ENCODE results near the gene OSCAR.

OSCAR gene, protein sequence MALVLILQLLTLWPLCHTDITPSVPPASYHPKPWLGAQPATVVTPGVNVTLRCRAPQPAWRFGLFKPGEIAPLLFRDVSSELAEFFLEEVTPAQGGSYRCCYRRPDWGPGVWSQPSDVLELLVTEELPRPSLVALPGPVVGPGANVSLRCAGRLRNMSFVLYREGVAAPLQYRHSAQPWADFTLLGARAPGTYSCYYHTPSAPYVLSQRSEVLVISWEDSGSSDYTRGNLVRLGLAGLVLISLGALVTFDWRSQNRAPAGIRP

GRCh38 chr19:54100561-54100960, at the start of gene OSCAR:
OSCAR (minus strand) TSS chr19:54100803; CDS start chr19:54100792, 11 bp downstream.
- no peak for DNase-seq

GRCh38 chr19:54149021-54149812, 48.6 kb upstream of the OSCAR start:
- DNase-seq: no peak

DNA sequence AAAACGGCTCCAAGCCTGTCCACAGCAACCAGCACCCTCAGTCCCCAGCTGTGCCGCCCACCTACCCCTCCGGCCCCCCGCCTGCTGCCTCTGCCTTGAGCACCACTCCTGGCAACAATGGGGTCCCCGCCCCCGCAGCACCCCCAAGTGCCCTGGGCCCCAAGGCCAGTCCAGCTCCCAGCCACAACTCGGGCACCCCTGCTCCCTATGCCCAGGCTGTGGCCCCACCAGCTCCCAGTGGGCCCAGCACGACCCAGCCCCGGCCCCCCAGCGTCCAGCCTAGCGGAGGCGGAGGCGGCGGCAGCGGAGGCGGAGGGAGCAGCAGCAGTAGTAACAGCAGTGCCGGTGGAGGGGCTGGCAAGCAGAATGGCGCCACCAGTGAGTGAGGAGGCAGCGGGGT, 47.6 kb upstream of the OSCAR start:
- no peak for DNase-seq

DNA sequence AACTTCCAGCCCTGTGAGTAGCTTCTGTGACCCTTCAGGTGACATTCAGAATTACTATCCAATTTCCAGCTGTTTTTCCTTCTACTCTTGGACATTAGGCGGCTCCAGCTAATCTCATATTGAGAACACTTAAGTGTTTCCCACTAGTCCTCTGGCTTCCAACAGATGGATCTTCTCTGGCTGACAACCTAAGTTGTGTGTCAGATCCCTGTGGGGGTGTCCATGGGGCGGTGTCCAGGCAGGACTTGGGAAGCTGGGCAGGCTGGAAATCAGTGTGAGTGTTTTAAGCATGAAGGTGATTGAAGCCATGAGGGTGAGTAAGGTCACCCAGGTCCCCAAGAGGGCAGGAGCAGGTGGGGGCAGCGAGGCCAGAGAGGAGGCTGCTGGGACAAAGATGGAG, 47.1 kb upstream of the OSCAR start:
- DNase-seq: no peak

- DNase-seq: no peak
Observed at GRCh38 chr19:54145541-54146158, 45.0 kb upstream of the OSCAR start.

DNA sequence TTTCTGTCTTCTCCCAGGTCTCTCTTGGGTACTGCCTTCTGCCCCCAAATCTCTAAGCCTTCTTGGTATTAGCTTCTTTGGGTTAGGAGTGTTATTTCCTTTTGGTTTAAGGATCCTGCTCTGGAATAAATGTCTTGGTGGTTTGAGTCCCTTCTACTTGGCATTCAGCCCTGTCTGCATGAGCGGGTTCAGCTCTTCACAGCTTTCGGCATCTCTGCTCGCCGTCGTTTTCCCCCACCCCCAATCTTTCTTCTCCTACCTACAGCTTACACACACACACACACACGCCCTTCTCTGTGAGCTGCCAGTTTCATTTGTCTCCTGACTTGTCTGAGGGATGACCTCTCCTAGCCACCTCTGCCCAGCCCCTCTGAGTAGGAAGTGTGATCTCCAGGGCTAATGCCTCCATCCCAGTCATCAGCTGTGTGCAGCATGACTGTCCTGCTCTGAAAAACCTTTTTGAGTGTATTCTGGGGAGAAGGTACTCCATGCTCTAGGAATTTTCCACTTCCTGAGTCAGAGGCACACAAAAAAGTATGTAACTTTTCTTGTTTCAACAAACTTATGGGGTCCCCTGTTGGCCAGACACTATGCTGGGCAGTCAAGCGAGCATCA, 41.7 kb upstream of the OSCAR start:
- DNase-seq: no peak

DNA sequence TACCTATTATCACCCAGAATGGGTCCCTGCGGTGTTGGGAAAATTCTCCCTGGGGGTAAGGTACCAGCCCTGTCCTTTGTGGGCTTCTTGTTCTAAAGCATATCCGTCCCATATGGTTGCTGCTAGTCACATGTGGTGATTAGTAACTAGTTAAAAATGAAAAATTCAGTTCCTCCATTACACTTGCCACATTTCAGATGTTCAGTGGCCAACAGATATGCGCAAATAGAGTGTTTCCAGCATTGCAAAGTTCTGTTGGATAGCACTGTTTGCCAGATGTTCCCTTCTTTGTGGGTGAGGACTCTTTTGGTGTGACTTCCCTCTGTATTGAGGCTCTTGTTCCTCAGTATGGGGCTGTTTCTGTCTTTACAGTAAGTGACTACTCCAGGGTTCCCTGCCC, 40.8 kb upstream of the OSCAR start:
- DNase-seq: no peak

- no peak for DNase-seq
Observed at GRCh38 chr19:54138489-54139256, 38.1 kb upstream of the OSCAR start.

GRCh38 chr19:54137699-54138488, 37.3 kb upstream of the OSCAR start, which contains the start of gene CNOT3:
CNOT3 (plus strand) TSS chr19:54137762; CDS start chr19:54142979, 5,217 bp downstream.
- no peak for DNase-seq

DNA sequence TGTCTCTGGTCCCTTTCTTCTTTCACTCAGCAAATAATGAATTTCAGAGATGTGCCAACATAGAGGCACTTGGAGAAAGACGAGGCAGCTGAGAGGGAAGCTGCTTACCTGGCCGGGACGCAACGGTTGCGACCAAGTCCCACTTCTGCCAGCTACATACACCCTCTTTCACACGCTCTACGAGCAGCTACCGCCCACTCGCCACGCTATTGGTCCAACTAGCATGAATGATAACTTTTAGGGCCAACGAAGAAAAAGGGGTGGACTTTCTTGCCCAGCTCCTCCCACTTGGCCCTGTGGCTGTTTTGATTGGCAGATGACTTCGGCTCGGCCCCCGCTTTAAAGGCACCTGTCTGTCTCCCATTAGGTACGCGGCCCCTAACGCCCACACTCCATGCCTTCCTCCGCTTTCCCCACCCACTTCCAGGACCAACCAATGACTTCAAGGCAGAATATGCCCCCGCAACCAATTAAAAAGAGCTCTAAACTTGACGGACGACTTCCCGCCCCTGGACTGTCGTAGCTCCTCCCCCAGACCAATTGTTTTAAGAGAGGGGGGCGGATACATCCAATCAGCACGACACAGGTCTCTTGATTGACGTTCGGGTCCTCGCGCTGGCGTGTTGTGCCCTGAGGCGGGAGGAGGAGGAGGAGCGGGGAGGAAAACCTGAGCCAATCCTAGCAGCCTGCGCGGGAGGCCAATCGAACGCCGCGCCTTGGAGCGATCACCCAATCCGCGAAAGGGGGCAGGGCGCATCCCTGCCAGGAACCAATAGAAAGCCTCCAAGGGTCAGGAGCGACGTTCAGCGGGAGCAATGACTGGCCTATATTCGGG, 36.5 kb upstream of the OSCAR start:
- DNase-seq: peak; percentile 100

DNA sequence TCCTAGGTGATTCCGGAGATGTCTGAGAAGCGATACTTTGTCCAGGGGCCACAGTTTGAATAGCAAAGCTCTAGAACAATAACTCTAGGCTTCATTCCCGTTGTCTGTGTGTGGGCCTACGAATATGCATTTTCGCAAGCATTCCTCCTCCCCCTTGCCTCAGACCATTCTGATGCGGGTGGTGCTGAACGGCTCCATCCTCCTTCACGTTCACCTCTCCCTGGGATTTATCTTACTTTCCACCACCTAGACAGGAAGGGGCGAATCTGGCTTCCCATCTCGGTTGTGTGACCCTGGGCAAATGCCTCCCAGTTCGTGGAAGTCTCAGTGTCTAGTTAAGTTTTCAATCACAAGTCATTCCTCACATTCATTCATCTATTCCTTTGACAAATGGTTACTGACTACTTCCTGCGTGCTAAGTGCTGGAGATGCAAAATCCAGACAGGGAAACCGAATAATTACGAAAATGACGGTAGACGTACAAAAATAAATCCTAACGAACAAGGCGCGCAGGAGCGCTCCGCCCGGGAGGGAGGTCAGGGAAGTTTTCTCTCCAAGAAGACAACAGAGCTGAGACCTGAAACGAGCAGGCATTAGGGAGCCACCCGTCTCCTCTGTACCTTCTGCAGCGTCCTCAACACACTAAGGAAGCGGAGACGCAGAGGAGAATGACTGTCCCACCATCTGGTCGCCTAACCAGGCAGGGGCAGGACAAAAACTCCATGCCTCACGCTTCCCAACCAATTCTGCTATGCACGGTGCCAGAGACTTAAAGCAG, 35.7 kb upstream of the OSCAR start:
- DNase-seq: peak; percentile 80

DNA sequence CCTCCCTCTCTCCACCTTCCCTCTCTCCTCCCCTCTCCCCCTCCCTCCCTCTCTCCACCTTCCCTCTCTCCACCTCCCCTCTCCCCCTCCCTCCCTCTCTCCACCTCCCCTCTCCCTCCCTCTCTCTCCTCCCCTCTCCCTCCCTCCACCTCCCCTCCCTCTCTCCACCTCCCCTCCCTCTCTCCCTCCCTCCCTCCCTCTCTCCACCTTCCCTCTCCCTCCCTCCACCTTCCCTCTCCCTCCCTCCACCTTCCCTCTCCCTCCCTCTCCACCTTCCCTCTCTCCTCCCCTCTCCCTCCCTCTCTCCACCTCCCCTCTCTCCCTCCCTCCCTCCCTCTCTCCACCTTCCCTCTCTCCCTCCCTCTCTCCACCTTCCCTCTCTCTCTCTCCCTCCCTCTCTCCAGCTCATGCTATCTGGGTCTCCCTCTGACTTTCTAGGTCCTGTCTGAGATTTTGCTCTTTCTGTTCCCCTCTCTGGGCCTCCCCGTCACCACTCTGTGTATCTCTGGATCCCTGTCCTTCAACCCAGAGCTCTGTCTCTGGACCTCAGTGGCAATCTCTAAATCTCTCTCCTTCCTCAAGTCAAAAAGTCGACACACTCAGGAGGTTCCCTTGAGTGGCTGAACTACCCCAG, 33.5 kb upstream of the OSCAR start:
- DNase-seq: no peak

DNA sequence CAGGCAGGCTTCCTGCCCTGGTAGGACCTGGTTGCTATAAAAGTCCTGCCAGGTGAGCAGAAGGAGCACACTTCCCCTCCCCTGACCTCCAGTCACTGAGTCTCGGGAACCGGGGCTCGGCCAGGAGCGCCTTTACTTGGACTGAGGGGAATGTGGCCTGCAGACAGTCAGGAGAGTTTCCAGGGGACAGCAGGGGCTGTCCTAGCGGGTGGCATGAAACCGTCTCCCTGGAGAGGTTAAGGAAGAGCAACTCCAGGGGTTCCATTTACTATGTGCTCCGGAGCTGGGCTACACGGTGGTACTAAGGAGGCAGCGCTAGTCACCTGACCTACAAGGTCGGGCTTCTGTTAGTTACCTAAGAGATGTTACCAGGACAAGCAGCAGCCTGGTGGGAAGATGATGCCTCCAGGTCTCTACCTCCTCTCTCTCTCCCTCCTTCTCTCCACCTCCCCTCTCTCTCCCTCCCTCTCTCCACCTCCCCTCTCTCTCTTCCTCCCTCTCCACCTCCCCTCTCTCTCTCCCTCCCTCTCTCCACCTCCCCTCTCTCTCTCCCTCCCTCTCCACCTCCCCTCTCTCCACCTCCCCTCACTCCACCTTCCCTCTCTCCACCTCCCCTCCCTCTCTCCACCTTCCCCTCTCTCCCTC, 32.8 kb upstream of the OSCAR start:
- DNase-seq: peak; percentile 87

DNA sequence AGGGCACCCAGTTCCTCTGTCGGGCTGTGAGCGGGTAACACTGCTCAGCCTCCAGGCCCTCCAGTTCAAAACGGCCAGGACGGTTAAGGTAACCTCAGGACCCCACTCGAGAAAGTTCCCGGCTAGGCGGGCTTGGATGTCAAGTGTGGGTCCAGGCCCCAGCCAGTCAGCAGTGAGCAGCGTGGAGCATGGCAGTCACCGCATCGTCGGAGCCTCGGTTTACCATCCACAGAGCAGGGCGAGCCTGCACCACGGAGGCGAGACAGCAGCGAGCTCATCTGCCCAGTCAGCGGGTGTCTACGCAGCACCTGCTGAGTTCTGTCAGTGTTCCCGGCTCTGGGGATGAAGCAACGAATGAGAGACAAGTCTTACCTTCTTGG, 29.0 kb upstream of the OSCAR start:
- no peak for DNase-seq

DNA sequence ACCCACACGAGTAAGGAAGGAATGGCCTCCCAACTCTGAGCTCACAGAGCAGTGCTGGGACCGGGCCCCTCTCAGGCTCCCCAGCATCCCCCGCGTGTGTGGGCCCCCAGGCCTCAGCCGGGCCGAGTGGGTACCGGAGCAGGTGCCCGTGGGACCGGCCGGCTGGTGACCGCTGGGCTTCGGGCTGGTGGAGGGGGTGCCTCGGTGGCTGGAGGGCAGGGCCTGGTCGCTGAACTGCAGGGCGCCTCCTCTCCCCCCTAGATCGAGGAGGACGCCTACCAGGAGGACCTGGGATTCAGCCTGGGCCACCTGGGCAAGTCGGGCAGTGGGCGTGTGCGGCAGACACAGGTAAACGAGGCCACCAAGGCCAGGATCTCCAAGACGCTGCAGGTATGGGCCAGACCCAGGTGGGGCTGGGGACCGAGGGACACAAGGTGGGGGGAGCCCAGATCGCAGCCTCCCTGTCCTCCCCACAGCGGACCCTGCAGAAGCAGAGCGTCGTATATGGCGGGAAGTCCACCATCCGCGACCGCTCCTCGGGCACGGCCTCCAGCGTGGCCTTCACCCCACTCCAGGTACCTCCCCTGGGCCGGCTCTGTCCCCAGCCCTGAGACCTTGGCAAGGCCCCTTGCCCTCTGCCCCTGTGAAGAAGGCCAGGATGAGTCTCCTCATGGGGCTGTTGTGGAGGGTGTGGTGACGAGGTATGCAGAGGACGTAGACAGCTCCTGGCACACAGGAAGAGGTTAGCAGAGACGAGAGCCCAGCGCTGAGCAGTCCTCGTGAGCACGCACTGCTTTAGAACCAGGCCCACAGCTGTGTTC, 28.4 kb upstream of the OSCAR start:
- no peak for DNase-seq

- no peak for DNase-seq
Observed at GRCh38 chr19:54128441-54128725, 27.8 kb upstream of the OSCAR start.

GRCh38 chr19:54127688-54128440, 27.3 kb upstream of the OSCAR start:
- DNase-seq: no peak

GRCh38 chr19:54125713-54126112, 25.1 kb upstream of the OSCAR start:
- DNase-seq: no peak
